Sigmoid colon (tissue), 4 donors: Measurements from ENCODE around the gene SCAF1.

Experiments
- EP300 ChIP-seq, 4 donors: sonication (generic); formaldehyde crosslinking; IDR thresholded peaks; one replicate each; pipeline ENCODE4 v1.6.1; 2017; ENCODE audit warnings: antibody characterized with exemption in 4 of 4
- POLR2A ChIP-seq, 2 donors: fragments of 450-650 bp; IDR thresholded peaks; one replicate each; pipeline ENCODE4 v1.6.1; 2016; ENCODE audit warnings: antibody characterized with exemption in 2 of 2, mild to moderate bottlenecking in 2 of 2, moderate library complexity in 2 of 2
- POLR2AphosphoS5 ChIP-seq, 4 donors: sonication (generic); formaldehyde crosslinking; IDR thresholded peaks; one replicate each; pipeline ENCODE4 v1.6.1; 2017; ENCODE audit warnings: antibody characterized with exemption in 4 of 4
- TF ChIP-seq, protein P1 (sequence below), 4 experiments: fragments of 450-650 bp in 3 of 4; fragments of 200-600 bp in 1 of 4; IDR thresholded peaks; one replicate each; pipeline ENCODE4 v1.5.1; 2016 to 2019; ENCODE audit warnings: antibody characterized with exemption in 4 of 4, mild to moderate bottlenecking in 3 of 4, moderate library complexity in 2 of 4

GRCh38 chr19:49643466-49643865 is 1.5 kb downstream of the SCAF1 start:
- TF ChIP-seq POLR2AphosphoS5 (IDR thresholded peaks at IDR 0.05), result no peak
- TF ChIP-seq, protein P1, sequence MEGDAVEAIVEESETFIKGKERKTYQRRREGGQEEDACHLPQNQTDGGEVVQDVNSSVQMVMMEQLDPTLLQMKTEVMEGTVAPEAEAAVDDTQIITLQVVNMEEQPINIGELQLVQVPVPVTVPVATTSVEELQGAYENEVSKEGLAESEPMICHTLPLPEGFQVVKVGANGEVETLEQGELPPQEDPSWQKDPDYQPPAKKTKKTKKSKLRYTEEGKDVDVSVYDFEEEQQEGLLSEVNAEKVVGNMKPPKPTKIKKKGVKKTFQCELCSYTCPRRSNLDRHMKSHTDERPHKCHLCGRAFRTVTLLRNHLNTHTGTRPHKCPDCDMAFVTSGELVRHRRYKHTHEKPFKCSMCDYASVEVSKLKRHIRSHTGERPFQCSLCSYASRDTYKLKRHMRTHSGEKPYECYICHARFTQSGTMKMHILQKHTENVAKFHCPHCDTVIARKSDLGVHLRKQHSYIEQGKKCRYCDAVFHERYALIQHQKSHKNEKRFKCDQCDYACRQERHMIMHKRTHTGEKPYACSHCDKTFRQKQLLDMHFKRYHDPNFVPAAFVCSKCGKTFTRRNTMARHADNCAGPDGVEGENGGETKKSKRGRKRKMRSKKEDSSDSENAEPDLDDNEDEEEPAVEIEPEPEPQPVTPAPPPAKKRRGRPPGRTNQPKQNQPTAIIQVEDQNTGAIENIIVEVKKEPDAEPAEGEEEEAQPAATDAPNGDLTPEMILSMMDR (IDR thresholded peaks at IDR 0.05), result no peak
- TF ChIP-seq POLR2A (IDR thresholded peaks at IDR 0.05), result no peak
- TF ChIP-seq EP300 (IDR thresholded peaks at IDR 0.05), result no peak
